Dedifferentiated amniotic fluid mesenchymal stem cell (primary cell): ENCODE measurements around the gene MGMT.
"Not testable (repeated sequence)": the region's sequence is repeated elsewhere in the genome, so short reads cannot be mapped to it uniquely, and the experiment has no call there.

Experiments
- DNase-seq: peaks from one replicate; pipeline ENCODE4 v3.0.0-alpha.2; 2016; ENCODE audit errors: extremely low spot score

Gene MGMT

DNA sequence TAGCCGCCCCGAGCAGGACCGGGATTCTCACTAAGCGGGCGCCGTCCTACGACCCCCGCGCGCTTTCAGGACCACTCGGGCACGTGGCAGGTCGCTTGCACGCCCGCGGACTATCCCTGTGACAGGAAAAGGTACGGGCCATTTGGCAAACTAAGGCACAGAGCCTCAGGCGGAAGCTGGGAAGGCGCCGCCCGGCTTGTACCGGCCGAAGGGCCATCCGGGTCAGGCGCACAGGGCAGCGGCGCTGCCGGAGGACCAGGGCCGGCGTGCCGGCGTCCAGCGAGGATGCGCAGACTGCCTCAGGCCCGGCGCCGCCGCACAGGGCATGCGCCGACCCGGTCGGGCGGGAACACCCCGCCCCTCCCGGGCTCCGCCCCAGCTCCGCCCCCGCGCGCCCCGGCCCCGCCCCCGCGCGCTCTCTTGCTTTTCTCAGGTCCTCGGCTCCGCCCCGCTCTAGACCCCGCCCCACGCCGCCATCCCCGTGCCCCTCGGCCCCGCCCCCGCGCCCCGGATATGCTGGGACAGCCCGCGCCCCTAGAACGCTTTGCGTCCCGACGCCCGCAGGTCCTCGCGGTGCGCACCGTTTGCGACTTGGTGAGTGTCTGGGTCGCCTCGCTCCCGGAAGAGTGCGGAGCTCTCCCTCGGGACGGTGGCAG, at the start of gene MGMT:
Gene MGMT, plus strand, starts transcription at position 539 of the 656 bp plus-strand sequence.
- peak; percentile 71 for DNase-seq

DNA sequence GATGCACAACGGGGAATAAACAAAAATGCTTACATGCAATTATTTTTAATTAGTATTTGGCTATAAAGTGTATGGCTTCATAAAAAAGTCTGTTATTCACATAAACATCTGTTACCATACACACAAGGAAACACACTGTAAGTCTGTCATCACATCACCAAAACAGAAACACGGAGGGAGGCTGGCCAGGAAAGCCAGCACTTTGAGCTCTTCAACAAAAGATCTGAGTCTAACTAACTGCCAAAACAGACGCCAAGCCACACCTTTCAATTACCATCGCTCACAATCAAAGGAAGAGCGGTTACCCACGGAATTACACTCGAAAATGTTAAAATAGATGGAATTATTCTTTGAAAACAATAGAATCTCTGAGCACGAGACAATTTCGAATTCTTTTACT, 49.2 kb upstream of the MGMT start:
- no peak for DNase-seq

DNA sequence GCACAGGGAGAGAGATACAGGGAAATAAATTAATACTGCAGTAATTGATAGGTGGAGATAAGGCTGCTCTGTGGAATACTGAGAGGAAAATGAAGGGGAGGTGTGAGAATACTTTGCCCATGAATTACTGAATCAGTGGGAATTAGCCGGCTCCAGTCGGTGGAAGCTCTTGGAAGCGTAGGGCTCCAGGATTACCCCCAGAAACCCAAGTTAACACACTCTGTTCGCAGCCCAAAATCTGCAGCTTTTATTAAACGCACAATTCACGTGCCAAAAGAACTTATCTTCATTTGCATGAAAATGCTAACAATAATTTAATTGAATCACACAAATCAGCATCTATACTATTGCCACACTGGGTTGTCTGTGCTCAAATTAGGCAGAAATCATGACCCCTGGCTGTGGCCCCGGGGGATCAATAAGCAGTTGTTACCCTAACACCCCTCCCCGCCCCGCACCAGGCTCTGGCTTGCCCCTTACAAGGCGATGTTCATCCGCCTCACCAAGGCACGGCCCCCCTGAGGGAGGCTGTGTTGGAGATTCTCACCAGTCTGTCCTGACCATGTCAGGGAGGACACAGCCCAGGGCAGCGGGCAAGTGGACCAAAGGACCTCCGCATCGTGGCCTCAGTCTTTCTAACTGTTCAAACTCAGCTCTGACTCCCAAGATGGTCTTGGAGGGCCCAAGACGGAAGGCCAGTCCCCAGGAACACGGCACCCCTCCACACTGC, 48.4 kb upstream of the MGMT start:
- no peak for DNase-seq

DNA sequence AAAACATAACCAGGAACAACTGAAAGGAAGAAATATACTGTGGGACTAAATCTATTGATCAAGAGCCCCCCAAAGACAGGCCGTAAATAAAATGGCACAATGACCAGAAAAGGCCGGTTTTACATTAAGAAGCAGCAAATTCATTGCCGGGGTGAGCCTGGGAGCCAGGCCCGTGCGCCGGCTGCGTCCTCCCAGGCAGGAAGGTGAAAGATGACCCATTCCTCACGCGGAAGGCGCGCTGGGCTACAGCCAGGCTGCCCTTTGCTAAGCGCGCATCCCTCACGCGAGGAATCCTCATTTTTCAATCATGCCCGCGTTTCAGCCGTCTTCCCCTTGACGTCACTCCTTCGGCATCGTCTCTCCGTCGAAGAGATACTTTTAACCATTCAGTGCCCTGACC, 47.6 kb upstream of the MGMT start:
- no peak for DNase-seq

DNA sequence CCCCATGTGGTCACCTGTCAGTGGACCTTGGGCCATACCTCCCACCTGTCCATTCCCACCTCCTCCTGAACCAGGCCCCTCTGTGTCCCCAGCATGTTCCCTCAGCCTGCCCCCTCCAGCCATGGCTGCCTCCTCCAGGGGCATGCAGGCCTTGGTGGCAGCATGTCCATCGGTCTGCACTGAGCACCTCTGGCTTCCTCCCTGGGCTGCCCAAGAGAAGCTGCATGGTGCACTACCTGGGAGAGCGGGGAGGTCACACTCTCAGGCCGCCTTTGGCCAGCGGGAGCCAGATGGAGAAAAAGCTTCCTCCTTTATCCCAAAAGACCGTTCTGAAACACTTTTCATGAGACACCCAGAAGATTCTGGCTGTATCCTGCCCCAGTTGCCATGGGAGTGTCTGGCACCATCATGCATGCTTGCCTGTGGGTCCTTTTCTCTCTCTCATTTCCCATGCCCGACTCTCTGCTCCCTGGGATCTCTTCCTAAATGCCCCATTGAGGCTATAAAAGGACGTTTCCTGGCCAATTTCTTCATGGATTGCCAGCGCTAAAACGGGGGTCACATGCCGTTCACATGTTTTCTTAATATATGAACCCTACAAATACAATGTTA, 45.5 kb upstream of the MGMT start:
- no peak for DNase-seq

DNA sequence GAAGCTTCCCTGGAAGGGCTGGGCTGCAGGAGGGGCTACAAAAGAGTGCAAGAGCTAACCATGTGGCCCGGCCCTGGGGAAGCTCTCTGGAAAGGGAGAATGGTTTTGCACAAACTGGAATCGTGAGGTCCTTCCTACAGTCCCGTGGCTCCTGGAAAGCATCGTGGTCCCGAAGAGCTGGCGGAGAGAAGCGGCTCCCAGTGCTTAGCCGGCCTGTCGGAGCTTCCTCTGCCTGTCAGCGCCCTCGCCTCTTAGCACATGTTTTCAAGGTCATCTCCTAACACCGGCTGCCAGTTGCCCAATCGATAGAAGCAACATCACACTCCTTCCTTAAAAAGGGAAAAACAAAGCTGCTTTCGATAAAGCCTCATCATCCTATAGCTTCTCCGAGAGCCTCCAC, 42.1 kb upstream of the MGMT start:
- DNase-seq: no peak

DNA sequence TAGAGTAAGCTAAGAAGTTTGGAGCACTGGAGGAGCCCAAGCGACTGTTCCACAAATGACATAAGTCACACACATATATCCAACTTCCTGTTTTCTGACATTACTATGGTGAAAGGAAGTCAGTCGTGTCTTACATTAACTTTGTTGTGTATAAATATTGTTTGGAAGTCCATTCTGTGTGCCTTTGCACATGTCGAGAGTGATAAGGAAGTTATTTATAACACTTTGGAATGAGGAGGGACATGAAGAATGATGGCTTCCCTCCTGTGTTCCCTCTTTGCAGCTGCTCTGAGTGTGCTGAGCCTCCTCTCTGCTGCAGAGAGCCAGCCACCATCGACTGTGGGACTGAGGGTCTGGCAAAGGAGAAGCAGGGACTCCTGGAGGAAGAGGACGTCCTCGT, 40.4 kb upstream of the MGMT start:
- DNase-seq: no peak

DNA sequence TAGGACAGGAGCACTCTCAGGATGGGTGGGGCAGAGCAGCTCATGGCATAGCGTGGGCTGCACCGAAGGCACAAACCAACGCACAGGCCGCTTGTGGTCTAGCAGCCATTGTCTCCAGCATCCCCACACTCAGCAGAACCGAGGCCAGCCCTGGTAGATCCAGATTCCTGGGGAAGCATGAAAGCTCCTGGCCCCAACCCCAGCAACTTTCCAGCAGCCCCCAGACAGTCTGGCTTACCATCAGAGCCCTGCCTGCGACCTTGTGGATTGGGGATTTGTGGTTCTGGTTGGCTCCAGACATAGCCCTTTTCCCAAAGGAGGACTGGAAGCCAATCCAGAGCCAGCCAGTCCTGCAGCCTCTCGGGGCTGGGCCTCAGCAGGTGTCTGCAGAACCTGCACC, 33.8 kb upstream of the MGMT start:
- no peak for DNase-seq

DNA sequence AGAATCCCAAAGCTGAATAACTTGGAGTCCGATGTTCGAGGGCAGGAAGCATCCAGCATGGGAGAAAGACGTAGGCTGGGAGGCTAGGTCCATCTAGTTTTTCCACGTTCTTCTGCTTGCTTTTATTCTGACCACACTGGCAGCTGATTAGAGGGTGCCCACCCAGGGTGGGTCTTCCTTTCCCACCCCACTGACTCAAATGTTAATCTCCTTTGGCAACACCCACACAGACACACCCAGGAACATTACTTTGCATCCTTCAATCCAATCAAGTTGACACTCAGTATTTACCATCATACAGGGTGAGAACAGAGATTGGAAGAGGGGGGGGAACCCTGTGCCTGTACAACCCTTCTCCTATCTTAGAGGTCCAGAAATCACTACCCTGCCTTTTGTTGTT, 31.3 kb upstream of the MGMT start:
- DNase-seq: not testable (repeated sequence)

- no peak for DNase-seq
These were observed 29.0 kb upstream of the MGMT start for GRCh38 chr10:129438024-129438423.

- no peak for DNase-seq
These were observed 26.8 kb upstream of the MGMT start for GRCh38 chr10:129440247-129440646.

GRCh38 chr10:129440722-129441316, 26.2 kb upstream of the MGMT start:
- no peak for DNase-seq

GRCh38 chr10:129441372-129442009, 25.6 kb upstream of the MGMT start:
- no peak for DNase-seq

GRCh38 chr10:129442866-129443265, 24.2 kb upstream of the MGMT start:
- no peak for DNase-seq

DNA sequence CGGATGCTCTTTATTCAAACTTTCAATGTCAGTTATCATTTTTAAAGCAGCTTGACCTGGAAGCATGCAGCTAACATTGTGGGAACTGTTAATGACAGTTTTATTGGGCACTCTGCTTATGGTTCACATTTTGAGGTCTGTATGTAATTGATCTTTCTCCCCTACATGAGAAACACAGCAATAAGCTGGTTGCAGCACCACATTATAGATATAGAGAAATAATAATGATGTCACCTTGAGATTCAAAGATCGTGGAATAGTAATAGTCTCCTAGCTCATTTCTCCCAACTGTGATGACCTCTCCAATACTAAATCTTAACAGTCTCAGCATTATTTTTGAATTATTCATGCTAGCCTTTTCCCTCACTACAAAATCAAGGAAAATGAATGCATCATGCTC, 22.7 kb upstream of the MGMT start:
- no peak for DNase-seq

GRCh38 chr10:129445436-129446182, 21.4 kb upstream of the MGMT start:
- DNase-seq: no peak

- DNase-seq: no peak
These were observed 20.9 kb upstream of the MGMT start for GRCh38 chr10:129446183-129446581.

DNA sequence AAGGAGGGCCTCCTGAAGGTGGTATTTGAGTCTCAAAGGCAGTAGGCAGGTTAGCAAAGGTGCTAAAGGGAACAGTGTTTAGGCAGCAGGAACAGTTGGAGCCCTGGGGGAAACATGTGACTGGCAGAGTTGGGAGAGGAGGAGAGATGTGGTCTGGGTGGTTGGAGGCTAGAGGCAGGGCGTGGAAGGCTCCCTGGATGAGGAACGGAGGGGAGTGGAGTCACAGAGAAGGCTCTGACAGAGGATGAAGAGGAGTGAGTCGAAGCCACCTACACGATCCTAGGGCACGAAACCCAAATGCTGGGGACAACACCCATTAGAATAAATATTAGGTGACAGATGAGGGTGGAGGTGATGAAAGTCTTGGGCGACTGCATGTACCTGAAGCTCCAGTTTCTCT, 19.6 kb upstream of the MGMT start:
- DNase-seq: no peak

GRCh38 chr10:129448086-129448485, 19.0 kb upstream of the MGMT start:
- no peak for DNase-seq

DNA sequence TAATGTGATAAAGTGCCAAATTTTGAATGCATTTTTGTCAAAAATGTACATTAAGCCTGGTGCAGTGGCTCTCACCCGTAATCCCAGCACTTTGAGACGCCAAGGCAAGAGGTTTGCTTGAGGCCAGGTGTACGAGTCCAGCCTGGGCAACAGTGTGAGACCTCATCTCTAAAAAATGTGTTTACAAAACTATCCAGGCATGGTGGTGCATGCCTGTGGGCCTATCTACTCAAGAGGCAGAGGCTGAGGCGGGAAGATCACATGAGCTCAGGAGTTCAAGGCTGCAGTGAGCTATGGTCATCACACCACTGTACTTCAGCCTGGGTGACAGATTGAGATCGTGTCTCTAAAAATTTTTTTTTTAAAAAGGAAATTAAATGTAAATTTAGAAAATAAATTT, 18.5 kb upstream of the MGMT start:
- DNase-seq: no peak

- DNase-seq: no peak
These were observed 17.1 kb upstream of the MGMT start for GRCh38 chr10:129449893-129450292.

- DNase-seq: no peak
These were observed 16.6 kb upstream of the MGMT start for GRCh38 chr10:129450391-129450790.
